Superior temporal gyrus (tissue), 1 donor: ENCODE results near the gene SDR39U1.

Experiments used
- DNase-seq: peaks from one replicate; pipeline ENCODE4 v3.0.0-alpha.2; 2016; ENCODE audit errors: extremely low spot score

The SDR39U1 gene

DNA sequence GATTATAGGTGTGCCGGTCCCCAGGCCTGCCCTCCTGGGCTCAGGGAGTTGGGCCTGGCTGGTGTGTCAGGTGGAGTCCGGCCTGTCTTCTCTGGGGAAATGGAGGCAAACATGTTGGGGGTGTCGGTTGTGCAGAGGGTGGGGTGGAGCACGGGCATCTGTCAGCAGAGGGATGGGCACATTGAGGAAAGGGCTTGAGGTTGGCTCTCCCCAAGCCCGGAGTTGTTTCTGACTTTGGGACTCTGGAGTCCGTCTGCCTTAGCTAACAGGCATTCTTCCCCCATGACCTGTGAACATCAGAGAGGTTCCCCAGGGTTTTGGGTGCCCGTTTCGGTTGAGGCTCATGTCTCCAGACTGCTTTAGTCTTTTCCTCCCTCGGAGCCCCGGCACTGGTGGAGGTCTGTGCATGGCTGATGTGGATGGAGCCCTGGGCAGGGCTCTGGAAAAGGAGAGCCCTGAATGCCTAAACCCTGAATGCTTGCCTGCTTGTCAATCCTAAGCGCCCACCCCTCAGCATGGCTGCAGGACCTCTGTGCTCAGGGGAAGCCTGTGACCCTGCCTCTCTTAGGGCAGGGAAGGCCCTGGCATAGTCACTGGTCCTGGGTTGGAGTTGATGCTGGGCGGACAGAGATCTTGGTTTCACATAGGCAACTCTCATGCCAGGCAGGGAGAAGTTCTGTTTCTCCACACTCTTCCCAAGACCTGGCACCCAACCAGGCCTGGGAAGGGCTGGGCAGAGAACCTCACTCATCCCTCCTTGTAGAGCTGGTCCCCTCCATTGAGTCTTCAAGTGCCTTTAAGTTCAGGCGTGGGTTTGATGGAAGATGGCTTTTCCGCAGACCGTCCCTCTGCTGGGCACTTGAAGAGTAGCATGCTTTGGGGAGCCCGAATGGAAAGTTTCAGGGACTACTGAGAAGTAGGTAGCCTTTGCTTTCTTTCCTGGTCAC is 30.9 kb downstream of the SDR39U1 start:
- DNase-seq, result peak; percentile 34

DNA sequence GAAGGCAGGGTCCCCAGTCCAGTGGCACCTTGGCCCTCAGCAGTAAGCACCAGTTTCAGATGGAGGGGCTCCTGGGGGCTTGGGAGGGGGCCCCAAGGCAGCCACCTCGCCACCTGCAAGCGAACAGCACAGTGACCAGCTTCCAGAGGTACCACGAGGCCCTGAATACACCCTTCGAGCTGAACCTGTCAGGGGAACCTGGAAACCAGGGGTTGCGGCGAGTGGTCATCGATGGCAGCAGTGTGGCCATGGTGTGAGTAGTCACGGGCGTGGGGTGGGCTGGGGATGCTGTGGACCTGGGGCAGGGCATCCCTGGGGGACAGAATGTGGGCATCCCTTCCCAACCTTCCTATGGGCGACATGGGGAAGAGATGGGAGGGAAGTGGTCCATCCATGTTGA is 32.6 kb downstream of the SDR39U1 start:
- no peak for DNase-seq

DNA sequence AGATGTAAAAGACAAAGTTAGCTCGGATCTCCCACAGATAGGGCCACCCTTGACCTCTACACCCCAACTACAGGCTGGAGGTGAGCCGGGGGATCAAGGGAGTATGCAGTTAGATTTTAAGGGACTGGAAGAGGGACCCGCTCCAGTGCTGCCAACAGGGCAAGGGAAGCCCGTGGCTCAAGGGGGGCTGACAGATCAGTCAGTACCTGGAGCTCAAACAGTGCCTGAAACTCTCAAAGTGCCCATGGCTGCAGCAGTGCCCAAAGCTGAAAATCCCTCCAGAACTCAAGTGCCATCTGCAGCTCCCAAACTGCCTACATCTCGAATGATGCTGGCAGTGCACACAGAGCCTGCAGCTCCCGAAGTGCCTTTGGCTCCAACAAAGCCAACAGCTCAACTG is 33.4 kb downstream of the SDR39U1 start:
- DNase-seq, result no peak

DNA sequence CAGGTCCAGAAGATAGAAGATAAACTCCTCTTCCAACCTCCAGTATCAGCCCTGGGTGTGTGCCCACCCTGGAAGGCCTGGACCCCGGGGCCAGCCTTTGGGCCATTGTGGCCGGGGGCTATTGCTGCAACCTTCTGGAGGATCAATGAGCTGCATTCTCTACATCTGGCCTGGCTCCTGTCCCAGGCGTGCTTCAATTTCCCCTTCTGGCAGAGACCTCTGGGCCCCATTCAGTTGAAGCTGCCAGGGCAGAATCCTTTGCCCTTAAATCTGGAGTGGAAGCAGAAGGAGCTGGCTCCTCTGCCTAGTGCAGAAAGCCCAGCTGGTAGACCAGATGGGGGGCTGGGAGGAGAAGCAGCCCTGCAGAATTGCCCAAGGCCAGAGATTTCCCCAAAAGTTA is 33.8 kb downstream of the SDR39U1 start:
- no peak for DNase-seq

DNA sequence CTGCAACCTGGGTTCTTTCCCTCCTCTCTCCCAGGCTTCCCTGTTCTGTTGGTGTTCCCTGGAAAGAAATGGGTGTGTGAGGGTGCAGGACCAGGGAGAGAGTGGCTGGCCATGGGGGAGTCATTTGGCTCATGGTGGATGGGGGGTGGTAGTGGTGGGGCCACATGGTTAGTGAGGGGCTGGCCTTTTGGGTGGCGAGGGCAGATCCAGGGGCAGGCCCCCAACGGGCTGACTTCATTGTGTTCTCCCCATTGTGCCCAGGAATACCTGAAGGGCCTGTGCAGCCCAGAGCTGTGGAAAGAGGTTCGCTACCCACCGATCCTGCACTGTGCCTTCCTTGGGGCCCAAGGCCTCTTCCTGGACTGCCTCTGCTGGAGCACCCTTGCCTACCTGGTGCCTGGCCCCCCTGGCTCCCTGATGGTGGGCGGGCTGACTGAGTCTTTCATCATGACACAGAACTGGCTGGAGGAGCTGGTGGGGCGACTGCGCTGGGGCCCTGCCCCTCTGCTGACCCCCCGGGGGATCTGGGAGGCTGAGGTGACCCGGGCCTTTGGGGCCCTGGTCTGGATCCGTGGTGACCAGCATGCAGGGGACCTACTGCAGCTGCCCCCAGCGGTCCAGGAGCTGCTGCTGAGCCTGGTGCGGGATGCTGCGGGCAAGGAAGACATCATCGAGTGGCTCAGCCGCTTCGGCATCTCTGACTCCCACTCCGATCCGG is 34.8 kb downstream of the SDR39U1 start:
- no peak for DNase-seq

DNA sequence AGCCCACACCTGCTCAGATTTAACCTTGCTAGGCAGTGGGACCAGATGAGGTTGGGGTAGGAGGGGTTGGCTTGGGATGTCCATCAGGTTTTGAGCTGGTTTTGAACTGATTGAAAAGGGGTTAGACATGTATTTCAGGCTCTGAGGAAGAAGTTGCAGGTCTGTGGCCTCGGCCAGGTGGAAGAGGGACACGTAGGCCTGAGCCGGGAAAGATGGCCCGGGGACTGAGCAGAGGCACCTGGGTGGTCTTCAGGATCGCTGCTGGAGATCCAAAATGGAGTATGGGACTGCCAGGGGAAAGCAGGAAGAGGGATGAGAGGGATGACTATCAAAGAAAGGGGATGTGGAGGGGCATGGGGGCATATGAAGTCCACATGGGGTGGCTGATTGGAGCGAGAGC is 36.2 kb downstream of the SDR39U1 start:
- DNase-seq, result no peak

DNA sequence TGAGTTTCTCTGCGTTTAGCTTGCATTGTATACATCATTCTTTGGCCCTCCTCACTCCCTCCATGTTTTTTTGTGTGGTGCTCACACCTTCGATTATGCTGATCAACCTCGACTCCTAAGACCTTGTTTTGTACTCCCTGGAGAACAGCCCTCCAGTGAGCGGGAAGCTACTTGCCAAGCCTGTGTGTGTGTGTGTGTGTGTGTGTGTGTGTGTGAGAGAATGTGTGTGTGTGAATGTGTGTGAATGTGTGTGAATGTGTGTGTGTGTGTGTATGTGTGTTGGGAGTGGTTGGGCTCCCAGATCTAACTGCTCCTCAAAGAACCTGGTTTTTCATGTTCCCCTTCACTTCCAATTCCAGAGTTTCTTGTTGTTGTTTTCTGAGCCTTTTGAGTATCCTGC is 37.8 kb downstream of the SDR39U1 start:
- no peak for DNase-seq

DNA sequence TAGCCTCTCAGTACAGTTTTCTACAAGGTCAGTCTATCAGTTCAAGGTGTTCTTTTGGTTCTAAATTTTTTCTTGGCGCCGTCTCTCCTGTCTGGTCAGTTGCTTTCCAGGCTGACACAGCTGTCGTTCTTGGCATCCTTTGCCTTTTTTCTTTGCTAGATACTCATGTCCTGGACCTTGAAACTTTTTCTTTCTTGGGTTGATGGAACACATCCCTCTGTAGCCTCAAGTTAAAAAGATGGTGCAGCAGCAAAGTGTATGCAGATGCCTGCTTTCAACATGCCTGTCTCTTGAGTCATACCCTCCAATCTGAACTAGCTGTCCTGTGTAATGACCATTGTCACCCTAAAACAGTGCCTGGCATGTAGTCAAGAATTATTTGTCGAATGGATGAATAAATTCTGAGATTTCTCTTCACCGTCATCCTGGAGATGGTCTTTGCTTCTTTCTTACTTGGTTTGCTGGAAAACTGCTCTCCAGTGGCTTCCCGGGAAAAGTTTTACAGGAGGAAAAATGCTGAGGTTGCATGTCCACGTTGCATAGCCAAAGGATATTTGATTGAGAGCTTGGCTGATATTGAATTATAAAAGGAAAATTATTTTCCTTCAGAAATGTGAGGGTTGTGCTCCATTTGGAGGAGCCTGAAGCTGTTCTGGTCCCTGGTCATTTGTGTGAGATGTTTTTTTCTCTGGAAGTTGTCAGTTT is 39.1 kb downstream of the SDR39U1 start:
- no peak for DNase-seq

DNA sequence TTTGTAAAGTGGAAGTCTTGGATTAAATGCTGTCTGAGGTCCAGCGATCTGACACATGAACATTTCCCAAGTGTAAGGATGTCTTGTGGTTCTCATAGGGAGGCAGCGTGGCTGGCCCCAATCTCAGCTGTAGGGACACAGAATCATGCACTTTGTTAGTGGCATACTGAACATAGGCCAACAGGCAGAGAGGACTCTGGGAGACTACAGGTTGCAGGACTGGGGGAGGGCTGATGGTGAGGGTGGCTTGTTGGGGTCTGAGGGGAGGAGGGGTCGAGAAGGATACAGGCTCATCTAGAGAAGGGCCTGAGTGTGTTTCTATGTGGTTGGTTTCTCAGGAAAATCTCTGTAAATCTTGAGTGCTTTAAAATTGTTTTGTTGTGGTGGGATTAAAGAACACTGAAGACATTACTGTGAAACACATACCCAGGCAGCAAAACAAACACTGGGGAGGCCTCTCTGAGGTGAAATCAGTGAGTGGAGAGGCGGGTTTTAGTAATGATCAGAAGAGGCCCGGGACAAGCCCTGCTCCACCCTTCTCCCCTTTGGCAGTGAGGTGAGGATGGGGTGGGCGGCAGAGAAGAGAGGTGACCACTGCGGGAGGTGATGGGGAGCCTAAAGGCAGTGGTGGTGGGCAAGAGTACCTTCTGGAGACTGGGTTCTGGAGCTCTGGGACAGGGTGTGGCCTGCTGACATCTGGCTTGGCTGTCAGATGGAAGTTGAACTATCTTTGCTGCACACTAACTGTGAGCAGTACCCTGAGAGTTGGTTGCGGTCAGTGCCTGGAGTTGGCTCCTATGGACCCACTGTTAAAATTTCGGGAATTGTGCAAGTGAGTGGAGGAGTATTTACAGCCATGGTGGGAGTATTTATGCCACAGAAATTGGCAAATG is 40.5 kb downstream of the SDR39U1 start:
- DNase-seq, result no peak

DNA sequence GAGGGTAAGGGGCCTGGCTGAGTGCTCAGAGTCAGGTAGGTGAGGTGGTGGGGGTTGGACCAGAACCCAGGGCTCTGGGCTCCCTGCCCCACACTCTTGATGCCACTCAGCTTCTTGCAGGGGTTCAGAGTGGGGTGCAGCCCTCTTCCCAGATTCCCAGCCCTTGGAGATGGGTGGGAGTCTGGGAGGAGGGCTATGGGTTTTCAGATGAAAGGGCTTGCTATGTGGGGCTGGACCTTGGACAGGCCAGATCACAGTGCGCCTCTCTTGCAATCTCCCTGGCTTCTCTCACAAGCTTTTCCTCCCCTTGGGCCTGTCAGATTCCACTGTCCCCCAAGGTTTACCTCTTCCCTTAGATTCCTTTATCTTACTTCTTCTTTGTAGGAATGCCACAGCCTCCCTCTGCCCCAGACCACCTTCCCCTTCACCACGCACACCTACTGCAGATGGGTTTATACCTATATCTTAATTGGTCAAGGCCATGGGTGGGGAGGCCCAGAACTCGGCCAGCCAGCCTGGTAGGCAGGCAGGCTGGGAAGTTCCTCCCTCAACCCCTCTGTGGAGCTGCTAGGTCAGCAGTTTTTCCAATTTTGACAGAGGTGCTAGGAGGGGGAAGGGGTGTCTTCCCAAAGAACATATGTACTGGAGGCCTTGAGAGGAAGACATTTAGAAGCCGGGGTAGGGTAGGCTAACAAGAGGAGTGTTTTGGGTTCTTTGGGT is 42.4 kb downstream of the SDR39U1 start:
- no peak for DNase-seq

DNA sequence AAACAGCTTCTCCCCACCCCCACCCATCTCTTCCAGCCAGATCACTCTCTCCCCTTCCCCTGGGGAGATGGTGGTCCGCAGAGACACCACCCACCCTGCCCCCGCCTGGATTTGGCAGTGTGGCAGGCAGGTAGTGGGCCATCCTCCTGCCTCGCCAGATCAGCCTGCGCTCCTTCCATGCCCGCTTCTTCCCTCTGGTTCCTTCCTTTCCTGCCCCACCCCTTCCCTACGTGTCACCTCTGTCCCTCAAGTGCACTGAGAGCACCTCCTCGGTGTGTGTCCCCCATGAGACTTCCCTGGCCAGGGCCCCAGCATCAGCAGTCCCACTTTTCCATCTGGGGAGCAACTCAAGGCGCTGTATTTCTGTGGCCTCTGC is 43.1 kb downstream of the SDR39U1 start:
- no peak for DNase-seq

DNA sequence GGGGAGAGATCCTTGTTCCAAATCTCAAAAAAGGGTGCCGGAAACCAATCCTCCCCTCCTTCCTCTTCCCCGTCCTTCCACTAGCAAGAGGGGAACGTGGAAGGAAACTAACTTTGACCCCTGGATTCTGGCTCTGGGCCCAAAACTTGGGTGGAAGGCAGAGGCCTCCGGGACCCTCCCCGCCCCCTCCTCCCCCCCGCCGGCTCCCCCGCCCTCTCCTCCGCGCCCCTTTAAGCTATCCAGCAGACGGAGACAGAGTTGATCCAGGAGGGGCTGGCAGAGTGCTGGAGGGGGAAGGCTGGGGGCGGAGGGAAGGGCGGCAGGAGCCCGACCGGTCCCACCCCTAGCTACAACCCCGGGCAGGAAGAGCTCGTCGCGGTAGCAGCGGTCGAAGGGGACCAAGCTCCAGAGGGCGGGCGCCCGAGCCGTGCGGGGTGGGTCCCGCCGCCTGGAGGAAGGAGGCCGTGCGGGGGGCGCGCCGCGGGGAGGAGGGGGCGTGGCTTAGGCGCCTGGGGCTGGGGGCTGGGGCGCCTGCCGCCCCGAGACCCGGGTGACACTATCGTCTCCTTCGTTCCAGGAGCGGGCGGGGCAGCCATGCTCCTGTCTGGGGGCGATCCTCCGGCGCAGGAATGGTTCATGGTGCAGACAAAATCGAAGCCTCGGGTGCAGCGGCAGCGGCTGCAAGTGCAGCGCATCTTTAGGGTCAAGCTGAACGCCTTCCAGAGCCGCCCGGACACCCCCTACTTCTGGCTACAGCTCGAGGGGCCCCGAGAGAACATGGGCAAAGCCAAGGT is 43.7 kb downstream of the SDR39U1 start, which contains the start of gene NYNRIN:
Gene NYNRIN (plus strand): TSS at position 351 of the 794 bp plus-strand sequence. CDS start 244 bp downstream, at position 595.
- no peak for DNase-seq

DNA sequence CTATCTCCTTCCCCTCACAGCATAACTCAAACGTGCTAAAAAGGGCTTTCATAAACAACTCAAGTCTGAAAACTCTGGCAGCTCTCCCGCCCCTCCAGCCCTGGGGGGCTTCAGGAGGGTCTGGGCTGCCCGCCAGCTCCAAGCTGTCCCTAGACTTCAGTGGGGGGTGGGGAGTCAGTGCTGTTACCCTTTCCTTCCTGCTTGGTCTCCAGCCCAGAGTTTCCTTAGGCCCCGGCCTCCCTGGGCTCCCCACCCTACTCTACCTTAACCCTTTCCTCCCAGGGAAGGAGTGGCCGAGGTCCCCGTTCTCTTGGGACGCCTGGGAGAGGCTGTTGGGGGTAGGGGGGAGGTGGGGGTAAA is 44.3 kb downstream of the SDR39U1 start:
- no peak for DNase-seq

DNA sequence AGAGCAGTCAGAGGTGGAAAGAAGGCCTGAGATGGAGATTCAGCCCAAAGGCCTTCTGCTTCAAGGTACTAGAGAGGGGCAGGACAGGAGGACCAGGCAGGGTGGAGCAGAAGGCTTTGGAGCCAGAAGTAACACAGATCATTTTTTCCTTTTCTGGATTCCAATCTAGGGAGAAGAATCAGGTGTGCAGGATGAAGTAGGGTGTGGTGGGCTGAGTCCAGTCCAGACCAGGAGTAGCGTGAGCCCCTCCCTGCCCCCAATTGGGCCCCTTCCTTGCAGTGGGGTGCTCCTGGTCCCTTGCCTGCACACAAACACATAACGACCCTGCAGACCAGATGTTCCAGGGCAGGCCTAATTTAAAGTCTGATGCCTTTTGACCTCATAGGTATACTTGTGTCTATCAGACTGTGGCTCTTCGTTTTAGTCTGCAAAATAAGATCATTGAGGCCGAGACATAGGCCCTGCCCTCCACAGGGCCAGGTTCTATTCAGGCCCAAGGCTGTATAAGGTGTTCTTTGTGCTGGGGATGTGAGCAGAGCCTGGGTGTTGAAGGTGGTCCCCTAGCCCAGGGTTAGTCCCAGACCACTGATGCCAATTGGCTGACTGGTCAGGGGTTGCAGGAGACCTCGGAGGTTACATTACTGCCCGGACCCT is 44.8 kb downstream of the SDR39U1 start:
- DNase-seq, result no peak

DNA sequence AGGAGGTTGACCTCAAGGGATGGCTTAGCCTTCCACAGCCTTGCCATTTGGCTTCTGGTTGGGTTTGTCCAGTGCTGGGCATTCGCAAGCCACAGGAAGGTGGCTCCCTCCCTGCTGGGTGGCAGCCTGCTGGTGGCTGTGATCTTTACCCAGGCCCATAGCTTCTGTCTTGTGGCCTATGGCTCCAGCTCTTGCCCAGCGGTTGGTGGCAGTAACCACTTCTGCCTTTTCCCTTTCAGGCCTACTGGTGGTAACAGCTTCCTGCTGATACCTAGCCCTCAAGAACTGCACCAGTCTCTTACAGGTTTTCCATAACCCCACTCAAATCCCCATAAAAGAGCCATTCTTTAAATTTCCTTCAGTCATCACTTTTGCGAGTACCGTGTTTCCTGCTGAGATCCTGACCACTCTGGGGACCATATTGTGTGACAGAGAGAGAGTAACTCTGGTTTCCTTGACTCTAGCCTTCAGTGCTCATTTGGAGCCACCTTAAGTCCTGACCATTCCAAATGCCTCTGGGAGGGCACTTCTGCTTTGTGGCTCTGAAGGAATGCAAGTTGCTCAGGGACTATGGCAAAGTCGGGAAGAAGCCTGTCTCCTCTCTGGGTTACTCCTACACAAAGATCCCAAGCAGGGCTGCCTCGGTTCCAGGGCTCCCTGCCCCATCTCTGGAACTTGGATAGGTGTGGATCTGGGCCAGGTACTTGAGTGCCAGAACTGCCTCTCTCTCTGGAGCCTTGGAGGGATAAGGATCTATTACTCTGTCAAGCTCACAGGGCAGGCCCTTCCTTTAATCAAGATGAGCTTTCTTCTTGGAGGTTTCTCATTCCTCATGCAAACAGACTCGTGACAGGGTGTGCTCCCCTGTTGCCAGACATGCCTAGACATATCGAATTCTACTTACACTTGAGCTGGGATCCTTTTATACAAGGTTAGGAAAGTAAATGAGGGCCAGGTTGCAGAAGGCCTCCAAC is 46.7 kb downstream of the SDR39U1 start:
- DNase-seq, result no peak

DNA sequence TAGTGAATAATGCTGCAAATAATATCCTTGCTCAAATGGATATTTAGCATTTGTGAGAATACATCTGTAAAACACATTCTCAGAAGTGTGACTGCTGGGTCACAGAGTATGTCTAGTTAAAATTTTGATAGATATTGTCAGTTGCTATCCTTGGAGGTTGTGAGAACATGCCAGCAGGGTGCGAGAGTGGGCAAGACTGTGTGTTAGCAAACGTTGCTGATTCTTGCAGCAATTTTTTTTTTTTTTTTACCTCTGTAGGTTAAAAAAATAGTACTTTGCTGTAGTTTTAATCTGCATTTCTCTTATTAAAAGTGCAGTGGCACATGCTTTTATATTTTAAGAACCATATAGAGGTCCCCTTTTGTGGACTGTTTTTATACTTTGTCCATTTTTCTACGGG is 48.3 kb downstream of the SDR39U1 start:
- DNase-seq, result no peak

DNA sequence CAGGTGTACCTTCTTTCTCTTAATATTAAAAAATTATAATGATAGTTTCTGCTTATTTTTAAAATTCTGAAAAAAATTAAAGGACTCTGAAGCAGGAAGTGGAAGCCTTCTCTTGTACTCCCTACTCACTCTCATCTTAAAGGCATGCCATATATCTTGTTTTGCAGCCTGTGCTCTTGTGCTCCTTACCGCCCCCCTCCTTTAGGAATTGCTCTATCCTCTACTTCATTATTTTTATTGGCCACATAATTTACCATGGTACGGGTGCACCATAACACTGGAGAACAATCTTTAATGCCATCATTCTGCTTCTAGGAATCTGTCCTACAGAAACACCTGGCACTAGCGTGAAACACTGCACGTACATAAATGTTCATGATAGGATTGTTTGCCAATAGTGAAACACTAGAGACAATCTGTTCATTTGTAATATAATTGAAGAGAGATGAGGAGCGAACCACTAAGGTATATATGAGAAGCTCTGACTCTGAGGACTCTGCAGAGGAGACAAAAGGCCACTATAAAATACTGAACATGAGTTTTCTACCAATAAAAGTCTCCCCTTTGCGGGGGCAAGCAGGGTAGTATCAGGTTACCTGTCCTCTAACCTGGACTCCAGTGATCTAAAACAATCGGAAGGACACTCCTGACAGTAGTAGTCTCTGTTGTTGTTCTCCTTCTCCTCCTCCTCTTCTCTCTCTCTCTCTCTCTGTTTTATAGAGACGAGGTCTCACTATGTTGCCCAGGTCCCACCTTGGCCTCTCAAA is 50.1 kb downstream of the SDR39U1 start:
- no peak for DNase-seq
